H1 (cell line): ENCODE measurements around the gene RPS6KA4. TPM values are rescaled to one million over a fixed set of nuclear protein-coding genes. Genes with fewer than 3 reads are reported as not detected.
A peak's percentile ranks its signal among the peaks of the same experiment; 100 is the strongest.

Experiments used
- CTCF ChIA-PET: fragments of 300-600 bp; sonication (Branson Sonifier 250); formaldehyde crosslinking; loops from one replicate; lab custom pipeline; 2021; ENCODE audit not compliant: partially characterized antibody; lab: Charles Lee
- POLR2A ChIA-PET: fragments of 300-600 bp; sonication (Branson Sonifier 250); formaldehyde crosslinking; loops from one replicate; lab custom pipeline; 2021; ENCODE audit warnings: inconsistent platforms; ENCODE audit not compliant: partially characterized antibody; lab: Charles Lee
- DNase-seq, 2 experiments: peaks; one replicate each; pipeline versions ENCODE4 v3.0.0 to v3.0.0-alpha.2; 2010 to 2022; ENCODE audit warnings: low spot score in 2 of 2, low read depth in 1 of 2, mixed read lengths in 1 of 2
- FAIRE-seq: peaks from 2 replicates; lab custom pipeline; 2011; peaks lifted over from hg19 to GRCh38; lab: Jason Lieb, UNC
- H2AFZ ChIP-seq: 2 replicates; pipeline ENCODE4 v1.8.1; 2012; ENCODE audit warnings: low read length, inconsistent platforms
- H2AK5ac ChIP-seq: 2 replicates; pipeline ENCODE4 v1.6.1; 2013; ENCODE audit warnings: low read depth, low read length
- H2BK120ac ChIP-seq: replicated peaks from 2 replicates; pipeline ENCODE3; 2013; ENCODE audit warnings: low read depth, low read length, inconsistent platforms
- H2BK12ac ChIP-seq: 2 replicates; pipeline ENCODE4 v1.6.1; 2013; ENCODE audit warnings: low read depth, low read length
- H2BK15ac ChIP-seq: 2 replicates; pipeline ENCODE4 v1.6.1; 2013; ENCODE audit warnings: low read length
- H2BK20ac ChIP-seq: 2 replicates; pipeline ENCODE4 v1.6.1; 2013; ENCODE audit warnings: low read length
- H2BK5ac ChIP-seq: 2 replicates; pipeline ENCODE4 v1.6.1; 2013; ENCODE audit warnings: low read depth, low read length
- H3K14ac ChIP-seq: 2 replicates; pipeline ENCODE4 v1.6.1; 2013; ENCODE audit warnings: inconsistent platforms; ENCODE audit not compliant: insufficient read length
- H3K18ac ChIP-seq: 2 replicates; pipeline ENCODE4 v1.6.1; 2013; ENCODE audit warnings: low read length; ENCODE audit errors: extremely low read depth
- H3K23ac ChIP-seq: 2 replicates; pipeline ENCODE4 v1.6.1; 2013; ENCODE audit warnings: inconsistent platforms; ENCODE audit not compliant: insufficient read length
- H3K23me2 ChIP-seq: 2 replicates; pipeline ENCODE4 v1.6.1; 2013; ENCODE audit warnings: low read depth, low read length
- H3K27ac ChIP-seq: 2 replicates; pipeline ENCODE4 v1.6.1; 2011; ENCODE audit warnings: low read depth, low read length, inconsistent platforms
- H3K27me3 ChIP-seq, 4 experiments: replicated peaks in 1 of 4; 1 replicate in 1 of 4; 2 replicates in 3 of 4; pipeline versions ENCODE4 v1.6.1 to v1.8.1; 2011 to 2013; ENCODE audit warnings: low read length in 3 of 4, mild to moderate bottlenecking in 3 of 4, inconsistent platforms in 2 of 4, mixed read lengths in 2 of 4, moderate library complexity in 1 of 4; ENCODE audit not compliant: control insufficient read depth in 3 of 4, insufficient read depth in 3 of 4; ENCODE audit errors: extremely low read depth in 1 of 4
- H3K36me3 ChIP-seq, 4 experiments: 2 replicates each; pipeline versions ENCODE4 v1.6.1 to v1.8.1; 2011 to 2013; ENCODE audit warnings: mild to moderate bottlenecking in 4 of 4, low read length in 3 of 4, moderate library complexity in 2 of 4, control low read depth in 1 of 4, inconsistent platforms in 1 of 4; ENCODE audit not compliant: insufficient read depth in 4 of 4, control insufficient read depth in 2 of 4
- H3K4ac ChIP-seq: replicated peaks from 2 replicates; pipeline ENCODE3; 2013; ENCODE audit warnings: low read length, low read depth, mixed read lengths, inconsistent platforms; ENCODE audit not compliant: insufficient read length
- H3K4me1 ChIP-seq, 4 experiments: replicated peaks in 1 of 4; 1 replicate in 1 of 4; 2 replicates in 3 of 4; pipeline versions ENCODE4 v1.6.1 to v1.8.1; 2011 to 2013; ENCODE audit warnings: low read length in 3 of 4, inconsistent platforms in 2 of 4, mixed read lengths in 1 of 4; ENCODE audit not compliant: insufficient read depth in 4 of 4, control insufficient read depth in 3 of 4
- H3K4me2 ChIP-seq, 2 experiments: 2 replicates each; pipeline versions ENCODE4 v1.6.1 to v1.8.1; 2011 to 2013; ENCODE audit warnings: low read depth in 2 of 2, low read length in 2 of 2, control low read depth in 1 of 2, inconsistent platforms in 1 of 2, mild to moderate bottlenecking in 1 of 2; ENCODE audit not compliant: insufficient read depth in 1 of 2
- H3K4me3 ChIP-seq, 4 experiments: fragments of 200-600, 300-600 bp in 1 of 4; sonication (generic), shearing (Covaris generic), sonication (Bioruptor Twin) in 1 of 4; 2 replicates each; pipeline versions ENCODE4 v1.5.1 to v1.8.1; 2011 to 2016; ENCODE audit warnings: low read length in 4 of 4, low read depth in 3 of 4, control low read depth in 2 of 4, inconsistent platforms in 2 of 4, mild to moderate bottlenecking in 2 of 4, mixed read lengths in 1 of 4, moderate library complexity in 1 of 4; ENCODE audit not compliant: insufficient read depth in 2 of 4; ENCODE audit errors: extremely low read depth in 1 of 4
- H3K56ac ChIP-seq: replicated peaks from 2 replicates; pipeline ENCODE3; 2013; ENCODE audit warnings: low read depth, mild to moderate bottlenecking, mixed read lengths, low read length, inconsistent platforms; ENCODE audit not compliant: insufficient read length
- H3K79me1 ChIP-seq: 2 replicates; pipeline ENCODE4 v1.6.1; 2013; ENCODE audit warnings: low read depth, low read length, control low read depth
- H3K79me2 ChIP-seq, 2 experiments: 2 replicates each; pipeline versions ENCODE4 v1.6.1 to v1.8.1; 2012 to 2013; ENCODE audit warnings: low read length in 2 of 2, mild to moderate bottlenecking in 2 of 2, inconsistent platforms in 1 of 2; ENCODE audit not compliant: insufficient read depth in 2 of 2, control insufficient read depth in 1 of 2
- H3K9ac ChIP-seq, 4 experiments: replicated peaks in 1 of 4; 1 replicate in 1 of 4; 2 replicates in 3 of 4; pipeline versions ENCODE4 v1.6.1 to v1.8.1; 2011 to 2013; ENCODE audit warnings: low read depth in 3 of 4, low read length in 3 of 4, control low read depth in 2 of 4, mild to moderate bottlenecking in 2 of 4, moderate library complexity in 2 of 4, inconsistent platforms in 1 of 4; ENCODE audit errors: extremely low read depth in 1 of 4
- H3K9me3 ChIP-seq, 2 experiments: 2 replicates each; pipeline versions ENCODE4 v1.6.1 to v1.8.1; 2012 to 2013; ENCODE audit warnings: mild to moderate bottlenecking in 2 of 2, moderate library complexity in 2 of 2, control low read depth in 1 of 2, inconsistent platforms in 1 of 2, low read depth in 1 of 2, low read length in 1 of 2, mixed read lengths in 1 of 2; ENCODE audit not compliant: insufficient read depth in 2 of 2
- H4K20me1 ChIP-seq, 2 experiments: replicated peaks in 1 of 2; 2 replicates each; pipeline versions ENCODE3 to v1.8.1; 2011 to 2013; ENCODE audit warnings: inconsistent platforms in 2 of 2, low read length in 2 of 2, mild to moderate bottlenecking in 1 of 2; ENCODE audit not compliant: insufficient read depth in 2 of 2, control insufficient read depth in 1 of 2
- H4K5ac ChIP-seq: 2 replicates; pipeline ENCODE4 v1.6.1; 2013; ENCODE audit warnings: low read length, low read depth, mixed read lengths, inconsistent platforms; ENCODE audit not compliant: insufficient read length
- H4K8ac ChIP-seq: 2 replicates; pipeline ENCODE4 v1.8.0; 2013; ENCODE audit warnings: mild to moderate bottlenecking, moderate library complexity, low read length, inconsistent platforms; ENCODE audit not compliant: insufficient read depth; ENCODE audit errors: extremely low read depth
- H4K91ac ChIP-seq: replicated peaks from 2 replicates; pipeline ENCODE3; 2013; ENCODE audit warnings: low read length, mixed read lengths, inconsistent platforms; ENCODE audit not compliant: insufficient read length
- ASH2L ChIP-seq: fragments of 200-600, 300-600 bp; sonication (generic); IDR thresholded peaks from one replicate; pipeline ENCODE4 v1.7.1; 2017; ENCODE audit warnings: low read length
- CBX8 ChIP-seq: fragments of 300-800, 300-1000 bp; sonication (generic); IDR thresholded peaks from 2 replicates; pipeline ENCODE4 v1.7.1; 2016; ENCODE audit warnings: low read depth, low read length, borderline replicate concordance
- CHD2 ChIP-seq: IDR thresholded peaks from 2 replicates; pipeline ENCODE4 v1.6.1; 2012; ENCODE audit warnings: low read length, improper control_type of control experiment
- E2F6 ChIP-seq: IDR thresholded peaks from 2 replicates; pipeline ENCODE4 v1.6.1; 2012; ENCODE audit warnings: inconsistent platforms
- EGR1 ChIP-seq: IDR thresholded peaks from 2 replicates; pipeline ENCODE4 v1.6.1; 2011; ENCODE audit warnings: low read depth, low read length, borderline replicate concordance
- HDAC2 ChIP-seq, 2 experiments: fragments of 300-600 bp in 1 of 2; sonication (generic) in 1 of 2; IDR thresholded peaks; 2 replicates each; pipeline ENCODE4 v1.6.1; 2011 to 2012; ENCODE audit warnings: low read depth in 2 of 2, low read length in 2 of 2, mild to moderate bottlenecking in 2 of 2, moderate library complexity in 2 of 2, borderline replicate concordance in 1 of 2, inconsistent platforms in 1 of 2
- POLR2A ChIP-seq, 2 experiments: IDR thresholded peaks; 1 replicate in 1 of 2; 2 replicates in 1 of 2; pipeline ENCODE4 v1.6.1; 2011; ENCODE audit warnings: low read depth in 2 of 2, low read length in 2 of 2, mild to moderate bottlenecking in 2 of 2; ENCODE audit errors: control extremely low read depth in 1 of 2
- RAD21 ChIP-seq, 2 experiments: IDR thresholded peaks in 1 of 2; conservative IDR thresholded peaks in 1 of 2; 2 replicates each; pipeline ENCODE4 v1.6.1; 2011; ENCODE audit warnings: low read depth in 2 of 2, low read length in 2 of 2, improper control_type of control experiment in 1 of 2, inconsistent platforms in 1 of 2, mild to moderate bottlenecking in 1 of 2, moderate library complexity in 1 of 2
- SAP30 ChIP-seq: fragments of 300-600 bp; sonication (generic); IDR thresholded peaks from 2 replicates; pipeline ENCODE4 v1.7.1; 2012; ENCODE audit warnings: low read length, moderate library complexity, mild to moderate bottlenecking, inconsistent platforms; ENCODE audit not compliant: insufficient read depth, insufficient replicate concordance
- SP4 ChIP-seq: IDR thresholded peaks from 2 replicates; pipeline ENCODE4 v1.6.1; 2012; ENCODE audit warnings: low read length, inconsistent platforms
- WGBS, 2 experiments: shearing (Covaris generic) in 1 of 2; methylation state at CpG; one replicate each; pipeline versions ENCODE4 v1.1.6 to v1.1.7; 2013 to 2015; ENCODE audit warnings: low lambda C conversion rate in 2 of 2, mixed read lengths in 2 of 2, inconsistent platforms in 1 of 2, low coverage in 1 of 2, missing lambda C conversion rate in 1 of 2; ENCODE audit not compliant: insufficient replicate concordance in 2 of 2, insufficient coverage in 1 of 2, insufficient read length in 1 of 2; ENCODE audit errors: extremely low coverage in 1 of 2, missing lambda C conversion rate in 1 of 2; 5-methylcytosine and 5-hydroxymethylcytosine counted together
- polyA plus RNA-seq, 7 experiments: library from polyadenylated mRNA; depleted of rRNA in 3 of 7; stranded (reverse) in 5 of 7; unstranded in 2 of 7; fragments of >200 nt in 5 of 7; fragments of 200-250 nt in 2 of 7; gene quantifications; 1 replicate in 5 of 7; 2 replicates in 1 of 7; 4 replicates in 1 of 7; pipeline versions ENCODE4 v1.2.1 to v1.2.3, GENCODE V29; 2011 to 2013; ENCODE audit warnings: missing spikeins in 2 of 7, mixed read lengths in 2 of 7
- total RNA-seq: library from RNA; stranded (reverse); fragmentation: NEBNext Ultra II Directional; extraction: Animal tissue kit (Norgen Biotek cat#: 25700); gene quantifications from 2 replicates; pipeline ENCODE4 v1.2.1, GENCODE V29; 2021

The RPS6KA4 gene
- total and polyA plus RNA-seq, 2 of the 8 experiments (the other 6 are each of a cell fraction or from before 2014, with no cell fraction given): 8.2 to 12.6 TPM

- H3K4me2 ChIP-seq: peak overlapping the region; percentile 87 to 89
- FAIRE-seq (no peak), DNase-seq (no peak)
- no peak overlapping the region for H3K9ac ChIP-seq
- no peak overlapping the region for H3K23ac ChIP-seq
- no peaks in the 10 kb centered on the region for H3K79me2 ChIP-seq
- 0 out of 2 replicates have a peak overlapping the region, but pooled peaks have one; percentile 43 for H2AFZ ChIP-seq
- peak overlapping the region; percentile 95 for H4K91ac ChIP-seq
- H3K18ac ChIP-seq: peak overlapping the region; percentile 97
- no peak overlapping the region for H2AK5ac ChIP-seq
- H3K56ac ChIP-seq: no peak overlapping the region
- no peak overlapping the region for H3K27ac ChIP-seq
- no peak overlapping the region; the same call in 1 of the 2 replicates for H4K8ac ChIP-seq
- H2BK12ac ChIP-seq: 0 out of 2 replicates have a peak overlapping the region, but pooled peaks have one; percentile 97
- peaks cover 0 to 9% (median 3%) of the 10 kb centered on the region in 4 experiments; a peak in 3 of 8 replicates for H3K36me3 ChIP-seq
- ChIA-PET CTCF (interaction anchor here (0.5 to 22.0 kb wide), 10 partner anchors 10 to 497 kb away, joined by 3 to 409 read pairs (median 5); partner anchors contain the start of gene CCDC88B), POLR2A (interaction anchor here (0.5 to 3.6 kb wide), 10 partner anchors 9 to 408 kb away, joined by 3 to 14 read pairs (median 3); no protein-coding TSS in a partner anchor)
- peaks cover 7% of the 10 kb centered on the region; the same call in 1 of the 2 replicates for H3K23me2 ChIP-seq
- H3K14ac ChIP-seq: no peak overlapping the region
- peak overlapping the region; percentile 46; the same call in 1 of the 2 replicates for H2BK15ac ChIP-seq
- no peaks in the 10 kb centered on the region for H3K27me3 ChIP-seq
- no peak overlapping the region for H2BK5ac ChIP-seq
- peaks cover 0 to 4% of the 10 kb centered on the region in 2 experiments for H4K20me1 ChIP-seq
- H3K4ac ChIP-seq: no peak overlapping the region
- H3K4me1 ChIP-seq: peaks cover 0 to 35% (median 28%) of the 10 kb centered on the region in 4 experiments; a peak in 6 of 7 replicates
- H3K79me1 ChIP-seq: no peaks in the 10 kb centered on the region; the same call in 1 of the 2 replicates
- no peaks in the 10 kb centered on the region for H3K9me3 ChIP-seq
- WGBS, 2 experiments: 65% methylated on average over 27 of the region's 38 CpGs; no CpG with 5 or more reads in 1 of the 2 experiments
- no peak overlapping the region for H2BK20ac ChIP-seq
- peak overlapping the region; percentile 61 to 83 (median 72) for H3K4me3 ChIP-seq
- H4K5ac ChIP-seq: no peak overlapping the region
- H2BK120ac ChIP-seq: no peak overlapping the region
- TF ChIP-seq CBX8: no peak
- no peak for TF ChIP-seq SP4
- 0 out of 4 replicates have a peak, but pooled peaks of 1 of the 2 experiments have one; percentile 31 for TF ChIP-seq HDAC2 (IDR thresholded peaks at IDR 0.05; ENCODE audit: borderline replicate concordance in 1 of 2, low read depth in 2 of 2, low read length in 2 of 2)
- peak; percentile 51 for TF ChIP-seq SAP30
- no peak for TF ChIP-seq ASH2L
- TF ChIP-seq POLR2A (IDR thresholded peaks at IDR 0.05; ENCODE audit: control extremely low read depth in 1 of 2, low read depth in 2 of 2, low read length in 2 of 2): no peak
- no peak for TF ChIP-seq E2F6
- TF ChIP-seq RAD21 (IDR thresholded peaks at IDR 0.05 in 1 of 2, conservative IDR thresholded peaks at IDR 0.05 in 1 of 2; ENCODE audit: low read depth in 2 of 2, low read length in 2 of 2): peak in 1 of 2 experiments; percentile 1; a peak in 1 of 4 replicates
- no peak for TF ChIP-seq EGR1
- TF ChIP-seq CHD2: no peak
Measured at GRCh38 chr11:64359712-64360445, 917 bp downstream of the RPS6KA4 start.
